Measurements from ENCODE around the gene MATK. TPM values are rescaled to one million over a fixed set of nuclear protein-coding genes. Genes with fewer than 3 reads are reported as not detected.

Gene MATK
- total RNA-seq, 1 donor, result not detected

DNA sequence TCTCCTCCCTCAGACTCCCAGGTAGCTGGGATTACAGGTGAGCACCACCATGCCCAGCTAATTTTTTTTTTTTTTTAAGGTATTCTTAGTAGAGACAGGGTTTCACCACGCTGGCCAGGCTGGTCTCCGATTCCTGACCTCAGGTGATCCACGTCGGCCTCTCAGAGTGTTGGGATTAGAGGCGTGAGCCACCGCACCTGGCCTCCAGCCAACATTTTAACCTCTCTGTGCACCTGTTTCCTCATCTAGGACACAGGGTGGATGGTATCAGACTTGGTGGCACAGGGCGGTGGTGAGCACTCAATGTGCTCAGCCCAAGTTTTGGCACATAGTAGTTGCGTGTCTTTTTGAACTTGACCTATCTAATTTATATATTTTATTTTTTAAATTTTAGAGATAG, 37.2 kb downstream of the MATK start:
- no peak for DNase-seq (ENCODE audit: low read depth)
- TF ChIP-seq CTCF (IDR thresholded peaks at IDR 0.05; ENCODE audit: insufficient read depth, low read depth, low read length), result no peak
- H3K4me3 ChIP-seq (ENCODE audit: low read depth, low read length), result no peak overlapping the region

DNA sequence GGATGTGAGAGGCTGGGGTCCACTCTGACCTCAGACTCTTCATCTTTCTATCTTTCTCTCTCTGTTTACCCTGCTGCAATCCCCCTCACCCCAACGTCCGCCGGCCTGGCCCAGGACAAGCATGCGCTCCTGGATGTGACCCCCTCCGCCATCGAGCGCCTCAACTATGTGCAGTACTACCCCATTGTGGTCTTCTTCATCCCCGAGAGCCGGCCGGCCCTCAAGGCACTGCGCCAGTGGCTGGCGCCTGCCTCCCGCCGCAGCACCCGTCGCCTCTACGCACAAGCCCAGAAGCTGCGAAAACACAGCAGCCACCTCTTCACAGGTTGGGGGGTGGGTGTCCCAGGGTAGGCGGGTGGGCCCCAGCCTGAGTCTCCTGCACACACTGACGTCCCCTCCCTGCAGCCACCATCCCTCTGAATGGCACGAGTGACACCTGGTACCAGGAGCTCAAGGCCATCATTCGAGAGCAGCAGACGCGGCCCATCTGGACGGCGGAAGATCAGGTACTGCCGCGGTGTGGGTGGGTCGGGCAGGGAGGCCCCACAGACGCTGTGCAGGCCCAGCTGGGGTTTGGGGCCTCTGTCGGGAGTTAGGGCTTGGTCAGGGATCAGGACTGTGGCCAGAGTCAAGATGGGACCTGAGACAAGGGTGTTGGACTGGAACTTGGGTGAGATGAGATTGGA, 39.7 kb downstream of the MATK start:
- no peak for TF ChIP-seq CTCF (IDR thresholded peaks at IDR 0.05; ENCODE audit: insufficient read depth, low read depth, low read length)
- H3K4me3 ChIP-seq (ENCODE audit: low read depth, low read length), result no peak overlapping the region
- no peak for DNase-seq (ENCODE audit: low read depth)

- no peak overlapping the region for H3K4me3 ChIP-seq (ENCODE audit: low read depth, low read length)
- DNase-seq (ENCODE audit: low read depth), result no peak
- TF ChIP-seq CTCF (IDR thresholded peaks at IDR 0.05; ENCODE audit: insufficient read depth, low read depth, low read length), result no peak
These were observed 40.7 kb downstream of the MATK start for GRCh38 chr19:3745363-3746045.

- H3K4me3 ChIP-seq (ENCODE audit: low read depth, low read length), result no peak overlapping the region
- no peak for DNase-seq (ENCODE audit: low read depth)
- no peak for TF ChIP-seq CTCF (IDR thresholded peaks at IDR 0.05; ENCODE audit: insufficient read depth, low read depth, low read length)
These were observed 42.7 kb downstream of the MATK start for GRCh38 chr19:3743486-3743885.

DNA sequence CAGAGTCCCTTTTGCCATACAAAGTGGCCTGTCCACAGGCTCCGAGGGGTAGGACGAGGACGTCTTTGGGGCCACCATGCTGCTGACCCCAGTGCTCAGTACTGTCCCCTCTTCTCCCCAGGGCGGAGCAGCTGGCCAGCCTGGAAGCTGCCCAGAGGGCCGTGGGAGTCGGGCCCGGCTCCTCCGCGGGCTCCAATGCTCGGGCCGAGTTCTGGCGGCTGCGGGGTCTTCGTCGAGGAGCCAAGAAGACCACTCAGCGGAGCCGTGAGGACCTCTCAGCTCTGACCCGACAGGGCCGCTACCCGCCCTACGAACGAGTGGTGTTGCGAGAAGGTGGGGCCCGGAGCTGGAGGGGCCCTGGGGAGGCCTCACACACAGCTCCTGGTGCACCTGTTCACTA, 45.8 kb downstream of the MATK start:
- no peak for TF ChIP-seq CTCF (IDR thresholded peaks at IDR 0.05; ENCODE audit: insufficient read depth, low read depth, low read length)
- DNase-seq (ENCODE audit: low read depth), result no peak
- no peak overlapping the region for H3K4me3 ChIP-seq (ENCODE audit: low read depth, low read length)

GRCh38 chr19:3738477-3739220, 47.5 kb downstream of the MATK start:
- no peak for DNase-seq (ENCODE audit: low read depth)
- TF ChIP-seq CTCF (IDR thresholded peaks at IDR 0.05; ENCODE audit: insufficient read depth, low read depth, low read length), result no peak
- H3K4me3 ChIP-seq (ENCODE audit: low read depth, low read length), result no peak overlapping the region

All from fibroblast of villous mesenchyme (primary cell).